Measurements from ENCODE around the gene CLIP3.

Gene CLIP3

DNA sequence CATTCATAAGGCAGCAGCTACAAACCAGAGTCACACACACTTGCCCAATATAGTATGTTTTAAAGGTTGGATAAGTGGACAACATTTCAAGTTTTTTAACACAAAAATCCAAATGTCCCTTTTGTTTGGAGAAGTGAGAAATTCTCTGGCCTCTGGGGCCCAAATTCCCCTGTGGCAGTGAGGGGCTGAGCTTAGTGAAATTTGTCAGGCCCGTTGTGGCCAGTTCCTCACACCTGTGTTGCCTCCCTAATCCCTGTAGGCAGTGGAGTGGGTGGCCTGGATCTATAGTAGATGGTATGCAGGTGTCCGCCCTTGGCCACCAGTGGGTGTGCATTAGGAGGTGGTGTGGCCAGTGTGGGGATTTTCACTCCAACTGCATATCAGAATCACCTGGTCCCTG is 28.7 kb upstream of the CLIP3 start:
- H3K4me3 ChIP-seq (ENCODE audit: extremely low read depth, insufficient read depth, low read length, poor library complexity, severe bottlenecking) = no peak overlapping the region
- no peaks in the 10 kb centered on the region for H3K9me3 ChIP-seq (ENCODE audit: control insufficient read depth, low read length)
- H3K27ac ChIP-seq (ENCODE audit: low read depth, low read length, severe bottlenecking) = no peak overlapping the region
- WGBS, 2 experiments (ENCODE audit: insufficient coverage in 2 of 2) = 91 to 100% methylated on average over 1 of the region's 2 CpGs
- peaks cover under 1% of the 10 kb centered on the region for H3K4me1 ChIP-seq (ENCODE audit: control insufficient read depth, insufficient read depth, low read length, poor library complexity, severe bottlenecking)
- peaks cover 83% of the 10 kb centered on the region for H3K36me3 ChIP-seq (ENCODE audit: control insufficient read depth, insufficient read depth, low read length)

- Histone ChIP-seq H3K27ac (ENCODE audit: low read depth, low read length, severe bottlenecking) (no peak overlapping the region), H3K9me3 (ENCODE audit: control insufficient read depth, low read length) (no peaks in the 10 kb centered on the region), H3K4me1 (ENCODE audit: control insufficient read depth, insufficient read depth, low read length, poor library complexity, severe bottlenecking) (peaks cover 9% of the 10 kb centered on the region), H3K4me3 (ENCODE audit: extremely low read depth, insufficient read depth, low read length, poor library complexity, severe bottlenecking) (no peak overlapping the region), H3K36me3 (ENCODE audit: control insufficient read depth, insufficient read depth, low read length) (peaks cover 73% of the 10 kb centered on the region)
- 91 to 94% methylated on average over 4 of the region's 4 CpGs for WGBS, 2 experiments (ENCODE audit: insufficient coverage in 2 of 2)
Observed at GRCh38 chr19:36060430-36060829, 27.8 kb upstream of the CLIP3 start.

- Histone ChIP-seq H3K4me3 (ENCODE audit: extremely low read depth, insufficient read depth, low read length, poor library complexity, severe bottlenecking) (no peak overlapping the region), H3K9me3 (ENCODE audit: control insufficient read depth, low read length) (no peaks in the 10 kb centered on the region), H3K4me1 (ENCODE audit: control insufficient read depth, insufficient read depth, low read length, poor library complexity, severe bottlenecking) (peaks cover 9% of the 10 kb centered on the region), H3K36me3 (ENCODE audit: control insufficient read depth, insufficient read depth, low read length) (peaks cover 63% of the 10 kb centered on the region), H3K27ac (ENCODE audit: low read depth, low read length, severe bottlenecking) (no peak overlapping the region)
- 73 to 100% methylated on average over 1 to 3 of the region's 6 CpGs for WGBS, 2 experiments (ENCODE audit: insufficient coverage in 2 of 2)
Observed at GRCh38 chr19:36059180-36059910, 26.7 kb upstream of the CLIP3 start.

DNA sequence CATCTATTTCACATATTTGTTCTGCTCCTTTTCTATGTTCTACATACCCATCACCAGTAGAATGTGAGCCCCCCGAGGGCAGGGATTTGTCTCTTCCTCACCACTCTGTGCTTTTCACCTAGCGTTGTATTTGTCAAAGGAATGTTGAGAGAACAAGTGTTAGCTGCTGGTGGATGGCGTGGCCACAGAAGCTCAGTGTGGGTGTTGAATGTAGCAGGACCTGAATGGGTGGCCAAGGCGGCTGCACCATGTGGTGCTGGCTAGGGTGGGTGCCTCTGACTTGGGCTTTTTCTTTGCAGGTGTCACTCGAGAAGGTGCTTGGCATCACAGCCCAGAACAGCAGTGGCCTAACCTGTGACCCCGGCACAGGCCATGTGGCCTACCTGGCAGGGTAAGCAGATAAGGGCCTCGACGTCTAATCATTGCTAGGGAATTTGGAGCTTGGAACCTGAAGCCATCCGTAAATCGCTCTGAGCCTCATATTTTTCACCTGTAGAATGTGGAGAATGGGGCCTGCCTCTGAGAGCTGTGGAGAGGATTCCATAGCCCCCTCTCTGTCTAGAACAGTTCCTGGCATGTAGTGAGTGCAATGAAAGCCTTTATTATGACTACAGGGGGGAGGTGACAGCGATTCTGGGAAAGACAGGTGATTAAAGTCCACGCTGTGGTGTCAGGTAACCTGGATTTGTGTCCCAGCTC is 26.0 kb upstream of the CLIP3 start:
- WGBS, 2 experiments (ENCODE audit: insufficient coverage in 2 of 2) = 94% methylated on average over 10 to 11 of the region's 12 CpGs
- peaks cover 59% of the 10 kb centered on the region for H3K36me3 ChIP-seq (ENCODE audit: control insufficient read depth, insufficient read depth, low read length)
- H3K4me3 ChIP-seq (ENCODE audit: extremely low read depth, insufficient read depth, low read length, poor library complexity, severe bottlenecking) = no peak overlapping the region
- no peak overlapping the region for H3K27ac ChIP-seq (ENCODE audit: low read depth, low read length, severe bottlenecking)
- no peaks in the 10 kb centered on the region for H3K9me3 ChIP-seq (ENCODE audit: control insufficient read depth, low read length)
- H3K4me1 ChIP-seq (ENCODE audit: control insufficient read depth, insufficient read depth, low read length, poor library complexity, severe bottlenecking) = peaks cover 9% of the 10 kb centered on the region

- Histone ChIP-seq H3K4me3 (ENCODE audit: extremely low read depth, insufficient read depth, low read length, poor library complexity, severe bottlenecking) (peak within 1 kb of the TSS; percentile 83), H3K36me3 (ENCODE audit: control insufficient read depth, insufficient read depth, low read length) (peaks cover 27% of the 10 kb centered on the region), H3K27ac (ENCODE audit: low read depth, low read length, severe bottlenecking) (peak within 1 kb of the TSS; percentile 96), H3K9me3 (ENCODE audit: control insufficient read depth, low read length) (no peaks in the 10 kb centered on the region), H3K4me1 (ENCODE audit: control insufficient read depth, insufficient read depth, low read length, poor library complexity, severe bottlenecking) (peaks cover 9% of the 10 kb centered on the region)
- WGBS, 2 experiments (ENCODE audit: insufficient coverage in 2 of 2) = 0% methylated on average over 49 to 59 of the region's 76 CpGs
Observed at GRCh38 chr19:36054733-36055686, 22.3 kb upstream of the CLIP3 start, which contains the start of gene WDR62. Gene WDR62, plus strand, starts transcription at chr19:36054897. Its CDS starts 75 bp downstream, at chr19:36054972.

GRCh38 chr19:36054119-36054732 is 21.6 kb upstream of the CLIP3 start, which contains the start of gene THAP8:
Gene THAP8, minus strand, starts transcription at chr19:36054285. Its CDS starts 68 bp downstream, at chr19:36054217.
- Histone ChIP-seq H3K36me3 (ENCODE audit: control insufficient read depth, insufficient read depth, low read length) (peaks cover 19% of the 10 kb centered on the region), H3K4me1 (ENCODE audit: control insufficient read depth, insufficient read depth, low read length, poor library complexity, severe bottlenecking) (peaks cover 9% of the 10 kb centered on the region), H3K27ac (ENCODE audit: low read depth, low read length, severe bottlenecking) (peak within 1 kb of the TSS; percentile 96), H3K4me3 (ENCODE audit: extremely low read depth, insufficient read depth, low read length, poor library complexity, severe bottlenecking) (peak within 1 kb of the TSS; percentile 83), H3K9me3 (ENCODE audit: control insufficient read depth, low read length) (no peaks in the 10 kb centered on the region)
- 0 to 1% methylated on average over 46 to 52 of the region's 56 CpGs for WGBS, 2 experiments (ENCODE audit: insufficient coverage in 2 of 2)

DNA sequence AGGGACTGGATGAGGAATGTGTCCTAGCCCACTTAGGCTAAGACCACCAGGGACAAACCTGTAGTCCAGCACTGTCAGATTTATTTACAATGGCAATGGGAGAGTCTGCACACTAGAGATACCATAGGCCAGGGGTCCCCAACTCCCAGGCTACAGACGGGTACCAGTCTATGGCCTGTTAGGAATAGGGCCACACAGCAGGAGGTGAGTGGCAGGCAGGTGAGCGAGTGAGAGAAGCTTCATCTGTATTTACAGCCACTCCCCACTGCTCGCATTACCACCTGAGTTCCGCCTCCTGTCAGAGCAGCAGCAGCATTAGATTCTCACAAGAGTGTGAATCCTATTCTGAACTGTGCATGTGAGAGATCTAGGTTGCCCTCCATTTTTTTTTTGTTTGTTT is 19.0 kb upstream of the CLIP3 start:
- WGBS, 2 experiments (ENCODE audit: insufficient coverage in 2 of 2) = 20 to 83% methylated on average over 1 to 4 of the region's 4 CpGs
- no peak overlapping the region for H3K27ac ChIP-seq (ENCODE audit: low read depth, low read length, severe bottlenecking)
- H3K9me3 ChIP-seq (ENCODE audit: control insufficient read depth, low read length) = no peaks in the 10 kb centered on the region
- H3K4me1 ChIP-seq (ENCODE audit: control insufficient read depth, insufficient read depth, low read length, poor library complexity, severe bottlenecking) = peaks cover 9% of the 10 kb centered on the region
- no peak overlapping the region for H3K4me3 ChIP-seq (ENCODE audit: extremely low read depth, insufficient read depth, low read length, poor library complexity, severe bottlenecking)
- no peaks in the 10 kb centered on the region for H3K36me3 ChIP-seq (ENCODE audit: control insufficient read depth, insufficient read depth, low read length)

- WGBS, 2 experiments (ENCODE audit: insufficient coverage in 2 of 2) = 12 to 54% methylated on average over 2 to 3 of the region's 3 CpGs
- Histone ChIP-seq H3K36me3 (ENCODE audit: control insufficient read depth, insufficient read depth, low read length) (no peaks in the 10 kb centered on the region), H3K4me1 (ENCODE audit: control insufficient read depth, insufficient read depth, low read length, poor library complexity, severe bottlenecking) (peaks cover 7% of the 10 kb centered on the region), H3K9me3 (ENCODE audit: control insufficient read depth, low read length) (no peaks in the 10 kb centered on the region), H3K4me3 (ENCODE audit: extremely low read depth, insufficient read depth, low read length, poor library complexity, severe bottlenecking) (no peak overlapping the region), H3K27ac (ENCODE audit: low read depth, low read length, severe bottlenecking) (no peak overlapping the region)
Observed at GRCh38 chr19:36051236-36051635, 18.6 kb upstream of the CLIP3 start.

GRCh38 chr19:36049080-36049698 is 16.5 kb upstream of the CLIP3 start:
- no peaks in the 10 kb centered on the region for H3K4me1 ChIP-seq (ENCODE audit: control insufficient read depth, insufficient read depth, low read length, poor library complexity, severe bottlenecking)
- H3K9me3 ChIP-seq (ENCODE audit: control insufficient read depth, low read length) = no peaks in the 10 kb centered on the region
- H3K4me3 ChIP-seq (ENCODE audit: extremely low read depth, insufficient read depth, low read length, poor library complexity, severe bottlenecking) = no peak overlapping the region
- no peak overlapping the region for H3K27ac ChIP-seq (ENCODE audit: low read depth, low read length, severe bottlenecking)
- WGBS, 2 experiments (ENCODE audit: insufficient coverage in 2 of 2) = 96 to 100% methylated on average over 1 to 3 of the region's 4 CpGs
- H3K36me3 ChIP-seq (ENCODE audit: control insufficient read depth, insufficient read depth, low read length) = no peaks in the 10 kb centered on the region

DNA sequence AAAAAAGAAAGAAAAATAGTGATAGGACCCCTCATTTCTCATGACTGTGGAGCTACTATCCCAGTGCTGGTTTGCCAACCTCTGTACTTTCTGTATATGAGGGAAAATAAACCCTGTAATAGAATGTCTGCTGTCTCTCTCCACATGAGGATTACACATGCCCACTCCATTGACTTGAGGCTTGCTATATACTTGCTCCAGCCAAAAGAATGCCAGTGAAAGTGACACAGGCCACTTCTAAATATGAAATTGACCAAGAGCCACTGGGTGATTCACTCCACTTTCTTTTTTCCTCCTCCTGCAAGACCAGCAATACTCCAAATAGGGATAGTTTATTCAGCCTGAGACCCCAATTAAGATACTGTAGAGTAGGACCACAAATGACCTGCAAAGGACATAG is 15.2 kb upstream of the CLIP3 start:
- H3K4me3 ChIP-seq (ENCODE audit: extremely low read depth, insufficient read depth, low read length, poor library complexity, severe bottlenecking) = no peak overlapping the region
- H3K27ac ChIP-seq (ENCODE audit: low read depth, low read length, severe bottlenecking) = no peak overlapping the region
- no peaks in the 10 kb centered on the region for H3K36me3 ChIP-seq (ENCODE audit: control insufficient read depth, insufficient read depth, low read length)
- no peaks in the 10 kb centered on the region for H3K9me3 ChIP-seq (ENCODE audit: control insufficient read depth, low read length)
- no peaks in the 10 kb centered on the region for H3K4me1 ChIP-seq (ENCODE audit: control insufficient read depth, insufficient read depth, low read length, poor library complexity, severe bottlenecking)
